H1 (cell line): ENCODE results near the gene RPS6KA4. TPM values are rescaled to one million over a fixed set of nuclear protein-coding genes. Genes with fewer than 3 reads are reported as not detected.

Experiments
- CTCF ChIA-PET: fragments of 300-600 bp; sonication (Branson Sonifier 250); formaldehyde crosslinking; loops from one replicate; lab custom pipeline; 2021; ENCODE audit not compliant: partially characterized antibody; lab: Charles Lee
- POLR2A ChIA-PET: fragments of 300-600 bp; sonication (Branson Sonifier 250); formaldehyde crosslinking; loops from one replicate; lab custom pipeline; 2021; ENCODE audit warnings: inconsistent platforms; ENCODE audit not compliant: partially characterized antibody; lab: Charles Lee
- DNase-seq, 2 experiments: peaks; one replicate each; pipeline versions ENCODE4 v3.0.0 to v3.0.0-alpha.2; 2010 to 2022; ENCODE audit warnings: low spot score in 2 of 2, low read depth in 1 of 2, mixed read lengths in 1 of 2
- FAIRE-seq: peaks from 2 replicates; lab custom pipeline; 2011; peaks lifted over from hg19 to GRCh38; lab: Jason Lieb, UNC
- H2AFZ ChIP-seq: 2 replicates; pipeline ENCODE4 v1.8.1; 2012; ENCODE audit warnings: low read length, inconsistent platforms
- H2AK5ac ChIP-seq: 2 replicates; pipeline ENCODE4 v1.6.1; 2013; ENCODE audit warnings: low read depth, low read length
- H2BK120ac ChIP-seq: replicated peaks from 2 replicates; pipeline ENCODE3; 2013; ENCODE audit warnings: low read depth, low read length, inconsistent platforms
- H2BK12ac ChIP-seq: 2 replicates; pipeline ENCODE4 v1.6.1; 2013; ENCODE audit warnings: low read depth, low read length
- H2BK15ac ChIP-seq: 2 replicates; pipeline ENCODE4 v1.6.1; 2013; ENCODE audit warnings: low read length
- H2BK20ac ChIP-seq: 2 replicates; pipeline ENCODE4 v1.6.1; 2013; ENCODE audit warnings: low read length
- H2BK5ac ChIP-seq: 2 replicates; pipeline ENCODE4 v1.6.1; 2013; ENCODE audit warnings: low read depth, low read length
- H3K14ac ChIP-seq: 2 replicates; pipeline ENCODE4 v1.6.1; 2013; ENCODE audit warnings: inconsistent platforms; ENCODE audit not compliant: insufficient read length
- H3K18ac ChIP-seq: 2 replicates; pipeline ENCODE4 v1.6.1; 2013; ENCODE audit warnings: low read length; ENCODE audit errors: extremely low read depth
- H3K23ac ChIP-seq: 2 replicates; pipeline ENCODE4 v1.6.1; 2013; ENCODE audit warnings: inconsistent platforms; ENCODE audit not compliant: insufficient read length
- H3K23me2 ChIP-seq: 2 replicates; pipeline ENCODE4 v1.6.1; 2013; ENCODE audit warnings: low read depth, low read length
- H3K27ac ChIP-seq: 2 replicates; pipeline ENCODE4 v1.6.1; 2011; ENCODE audit warnings: low read depth, low read length, inconsistent platforms
- H3K27me3 ChIP-seq, 4 experiments: replicated peaks in 1 of 4; 1 replicate in 1 of 4; 2 replicates in 3 of 4; pipeline versions ENCODE4 v1.6.1 to v1.8.1; 2011 to 2013; ENCODE audit warnings: low read length in 3 of 4, mild to moderate bottlenecking in 3 of 4, inconsistent platforms in 2 of 4, mixed read lengths in 2 of 4, moderate library complexity in 1 of 4; ENCODE audit not compliant: control insufficient read depth in 3 of 4, insufficient read depth in 3 of 4; ENCODE audit errors: extremely low read depth in 1 of 4
- H3K36me3 ChIP-seq, 4 experiments: 2 replicates each; pipeline versions ENCODE4 v1.6.1 to v1.8.1; 2011 to 2013; ENCODE audit warnings: mild to moderate bottlenecking in 4 of 4, low read length in 3 of 4, moderate library complexity in 2 of 4, control low read depth in 1 of 4, inconsistent platforms in 1 of 4; ENCODE audit not compliant: insufficient read depth in 4 of 4, control insufficient read depth in 2 of 4
- H3K4ac ChIP-seq: replicated peaks from 2 replicates; pipeline ENCODE3; 2013; ENCODE audit warnings: low read length, low read depth, mixed read lengths, inconsistent platforms; ENCODE audit not compliant: insufficient read length
- H3K4me1 ChIP-seq, 4 experiments: replicated peaks in 1 of 4; 1 replicate in 1 of 4; 2 replicates in 3 of 4; pipeline versions ENCODE4 v1.6.1 to v1.8.1; 2011 to 2013; ENCODE audit warnings: low read length in 3 of 4, inconsistent platforms in 2 of 4, mixed read lengths in 1 of 4; ENCODE audit not compliant: insufficient read depth in 4 of 4, control insufficient read depth in 3 of 4
- H3K4me2 ChIP-seq, 2 experiments: 2 replicates each; pipeline versions ENCODE4 v1.6.1 to v1.8.1; 2011 to 2013; ENCODE audit warnings: low read depth in 2 of 2, low read length in 2 of 2, control low read depth in 1 of 2, inconsistent platforms in 1 of 2, mild to moderate bottlenecking in 1 of 2; ENCODE audit not compliant: insufficient read depth in 1 of 2
- H3K4me3 ChIP-seq, 4 experiments: fragments of 200-600, 300-600 bp in 1 of 4; sonication (generic), shearing (Covaris generic), sonication (Bioruptor Twin) in 1 of 4; 2 replicates each; pipeline versions ENCODE4 v1.5.1 to v1.8.1; 2011 to 2016; ENCODE audit warnings: low read length in 4 of 4, low read depth in 3 of 4, control low read depth in 2 of 4, inconsistent platforms in 2 of 4, mild to moderate bottlenecking in 2 of 4, mixed read lengths in 1 of 4, moderate library complexity in 1 of 4; ENCODE audit not compliant: insufficient read depth in 2 of 4; ENCODE audit errors: extremely low read depth in 1 of 4
- H3K56ac ChIP-seq: replicated peaks from 2 replicates; pipeline ENCODE3; 2013; ENCODE audit warnings: low read depth, mild to moderate bottlenecking, mixed read lengths, low read length, inconsistent platforms; ENCODE audit not compliant: insufficient read length
- H3K79me1 ChIP-seq: 2 replicates; pipeline ENCODE4 v1.6.1; 2013; ENCODE audit warnings: low read depth, low read length, control low read depth
- H3K79me2 ChIP-seq, 2 experiments: 2 replicates each; pipeline versions ENCODE4 v1.6.1 to v1.8.1; 2012 to 2013; ENCODE audit warnings: low read length in 2 of 2, mild to moderate bottlenecking in 2 of 2, inconsistent platforms in 1 of 2; ENCODE audit not compliant: insufficient read depth in 2 of 2, control insufficient read depth in 1 of 2
- H3K9ac ChIP-seq, 4 experiments: replicated peaks in 1 of 4; 1 replicate in 1 of 4; 2 replicates in 3 of 4; pipeline versions ENCODE4 v1.6.1 to v1.8.1; 2011 to 2013; ENCODE audit warnings: low read depth in 3 of 4, low read length in 3 of 4, control low read depth in 2 of 4, mild to moderate bottlenecking in 2 of 4, moderate library complexity in 2 of 4, inconsistent platforms in 1 of 4; ENCODE audit errors: extremely low read depth in 1 of 4
- H3K9me3 ChIP-seq, 2 experiments: 2 replicates each; pipeline versions ENCODE4 v1.6.1 to v1.8.1; 2012 to 2013; ENCODE audit warnings: mild to moderate bottlenecking in 2 of 2, moderate library complexity in 2 of 2, control low read depth in 1 of 2, inconsistent platforms in 1 of 2, low read depth in 1 of 2, low read length in 1 of 2, mixed read lengths in 1 of 2; ENCODE audit not compliant: insufficient read depth in 2 of 2
- H4K20me1 ChIP-seq, 2 experiments: replicated peaks in 1 of 2; 2 replicates each; pipeline versions ENCODE3 to v1.8.1; 2011 to 2013; ENCODE audit warnings: inconsistent platforms in 2 of 2, low read length in 2 of 2, mild to moderate bottlenecking in 1 of 2; ENCODE audit not compliant: insufficient read depth in 2 of 2, control insufficient read depth in 1 of 2
- H4K5ac ChIP-seq: 2 replicates; pipeline ENCODE4 v1.6.1; 2013; ENCODE audit warnings: low read length, low read depth, mixed read lengths, inconsistent platforms; ENCODE audit not compliant: insufficient read length
- H4K8ac ChIP-seq: 2 replicates; pipeline ENCODE4 v1.8.0; 2013; ENCODE audit warnings: mild to moderate bottlenecking, moderate library complexity, low read length, inconsistent platforms; ENCODE audit not compliant: insufficient read depth; ENCODE audit errors: extremely low read depth
- H4K91ac ChIP-seq: replicated peaks from 2 replicates; pipeline ENCODE3; 2013; ENCODE audit warnings: low read length, mixed read lengths, inconsistent platforms; ENCODE audit not compliant: insufficient read length
- ASH2L ChIP-seq: fragments of 200-600, 300-600 bp; sonication (generic); IDR thresholded peaks from one replicate; pipeline ENCODE4 v1.7.1; 2017; ENCODE audit warnings: low read length
- BACH1 ChIP-seq: IDR thresholded peaks from 2 replicates; pipeline ENCODE4 v1.6.1; 2012; ENCODE audit warnings: low read length, improper control_type of control experiment
- CBX5 ChIP-seq: fragments of 300-800, 300-1000 bp; sonication (generic); IDR thresholded peaks from 2 replicates; pipeline ENCODE4 v1.7.1; 2016; ENCODE audit warnings: antibody characterized with exemption, low read length, low read depth
- CHD1 ChIP-seq: IDR thresholded peaks from 2 replicates; pipeline ENCODE4 v1.6.1; 2012; ENCODE audit warnings: low read depth, low read length, improper control_type of control experiment
- CREB1 ChIP-seq: IDR thresholded peaks from 2 replicates; pipeline ENCODE4 v1.6.1; 2012; ENCODE audit warnings: inconsistent platforms
- EGR1 ChIP-seq: IDR thresholded peaks from 2 replicates; pipeline ENCODE4 v1.6.1; 2011; ENCODE audit warnings: low read depth, low read length, borderline replicate concordance
- EZH2 ChIP-seq: fragments of 200-600 bp; sonication (generic); IDR thresholded peaks from 2 replicates; pipeline ENCODE4 v1.7.1; 2012; ENCODE audit warnings: low read depth, mild to moderate bottlenecking, moderate library complexity, low read length, inconsistent platforms; ENCODE audit not compliant: severe bottlenecking
- GABPA ChIP-seq: IDR thresholded peaks from 2 replicates; pipeline ENCODE4 v1.6.1; 2011; ENCODE audit warnings: mild to moderate bottlenecking, low read length, moderate library complexity, borderline replicate concordance; ENCODE audit not compliant: insufficient read depth
- JUND ChIP-seq: IDR thresholded peaks from 2 replicates; pipeline ENCODE4 v1.6.1; 2011; ENCODE audit warnings: mild to moderate bottlenecking, improper control_type of control experiment, low read length
- POLR2AphosphoS5 ChIP-seq: IDR thresholded peaks from 2 replicates; pipeline ENCODE4 v1.6.1; 2011; ENCODE audit warnings: low read depth, low read length
- RFX5 ChIP-seq: IDR thresholded peaks from 2 replicates; pipeline ENCODE4 v1.6.1; 2011; ENCODE audit warnings: low read depth, low read length, improper control_type of control experiment, borderline replicate concordance
- SIRT6 ChIP-seq: IDR thresholded peaks from one replicate; pipeline ENCODE4 v1.7.1; 2012; ENCODE audit warnings: low read length, inconsistent platforms
- SIX5 ChIP-seq: IDR thresholded peaks from 2 replicates; pipeline ENCODE4 v1.6.1; 2011; ENCODE audit warnings: mild to moderate bottlenecking, low read depth, low read length
- WGBS, 2 experiments: shearing (Covaris generic) in 1 of 2; methylation state at CpG; one replicate each; pipeline versions ENCODE4 v1.1.6 to v1.1.7; 2013 to 2015; ENCODE audit warnings: low lambda C conversion rate in 2 of 2, mixed read lengths in 2 of 2, inconsistent platforms in 1 of 2, low coverage in 1 of 2, missing lambda C conversion rate in 1 of 2; ENCODE audit not compliant: insufficient replicate concordance in 2 of 2, insufficient coverage in 1 of 2, insufficient read length in 1 of 2; ENCODE audit errors: extremely low coverage in 1 of 2, missing lambda C conversion rate in 1 of 2; 5-methylcytosine and 5-hydroxymethylcytosine counted together
- polyA plus RNA-seq, 7 experiments: library from polyadenylated mRNA; depleted of rRNA in 3 of 7; stranded (reverse) in 5 of 7; unstranded in 2 of 7; fragments of >200 nt in 5 of 7; fragments of 200-250 nt in 2 of 7; gene quantifications; 1 replicate in 5 of 7; 2 replicates in 1 of 7; 4 replicates in 1 of 7; pipeline versions ENCODE4 v1.2.1 to v1.2.3, GENCODE V29; 2011 to 2013; ENCODE audit warnings: missing spikeins in 2 of 7, mixed read lengths in 2 of 7
- total RNA-seq: library from RNA; stranded (reverse); fragmentation: NEBNext Ultra II Directional; extraction: Animal tissue kit (Norgen Biotek cat#: 25700); gene quantifications from 2 replicates; pipeline ENCODE4 v1.2.1, GENCODE V29; 2021
- TF ChIP-seq, protein P1 (sequence below): IDR thresholded peaks from 2 replicates; pipeline ENCODE4 v1.6.1; 2012; ENCODE audit warnings: inconsistent platforms

The RPS6KA4 gene
- total and polyA plus RNA-seq, 2 of the 8 experiments (the other 6 are each of a cell fraction or from before 2014, with no cell fraction given), result 8.2 to 12.6 TPM

DNA sequence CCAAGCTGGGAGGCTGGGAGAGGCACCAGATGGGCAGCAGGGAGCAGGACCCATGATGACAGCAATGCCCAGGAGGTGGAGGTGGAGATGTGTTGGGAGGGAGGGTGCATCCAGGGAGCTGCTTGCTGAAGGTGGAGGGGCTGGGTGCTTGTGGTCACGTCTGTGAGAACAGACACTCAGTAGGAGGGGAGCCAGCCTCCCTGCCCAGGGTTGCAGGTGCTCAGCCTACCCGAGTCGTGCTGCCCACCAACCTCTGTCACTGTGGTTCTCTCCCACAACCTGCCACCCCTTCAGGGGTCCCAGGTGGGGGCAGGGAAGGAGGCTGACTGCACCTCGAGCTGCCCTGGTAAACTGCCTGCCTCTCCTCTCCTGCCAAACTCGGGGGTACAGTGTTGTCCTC is 35.6 kb upstream of the RPS6KA4 start:
- peaks cover 0 to 16% (median 3%) of the 10 kb centered on the region in 4 experiments; a peak in 6 of 8 replicates for H3K36me3 ChIP-seq
- H2BK15ac ChIP-seq, result no peak overlapping the region
- no peak overlapping the region for H3K18ac ChIP-seq
- 0 out of 2 replicates have a peak, but pooled peaks cover 5% of the 10 kb centered on the region for H3K79me1 ChIP-seq
- H3K4ac ChIP-seq, result no peak overlapping the region
- H3K27me3 ChIP-seq, result no peaks in the 10 kb centered on the region
- POLR2A ChIA-PET, result interaction anchor here (0.7 to 2.6 kb wide), 5 partner anchors 9 to 52 kb away, joined by 3 to 12 read pairs (median 4); no protein-coding TSS in a partner anchor
- H3K9me3 ChIP-seq, result no peaks in the 10 kb centered on the region
- CTCF ChIA-PET, result interaction anchor here (1.2 to 37.6 kb wide), 7 partner anchors 9 to 32 kb away, joined by 3 to 614 read pairs (median 20); partner anchors contain the start of genes CATSPERZ, CCDC88B, ESRRA and PRDX5
- no peak overlapping the region for H3K4me3 ChIP-seq
- no peak overlapping the region for H3K9ac ChIP-seq
- peak overlapping the region; percentile 84 for H2BK12ac ChIP-seq
- H2BK120ac ChIP-seq, result no peak overlapping the region
- H3K4me2 ChIP-seq, result no peak overlapping the region
- H4K91ac ChIP-seq, result peak overlapping the region; percentile 61
- peak overlapping the region; percentile 80 for H2BK5ac ChIP-seq
- no peak overlapping the region for H3K27ac ChIP-seq
- no peak overlapping the region for H2BK20ac ChIP-seq
- H4K5ac ChIP-seq, result no peak overlapping the region
- peaks cover 1 to 10% (median 5%) of the 10 kb centered on the region in 4 experiments; a peak in 6 of 7 replicates for H3K4me1 ChIP-seq
- FAIRE-seq (no peak), DNase-seq (no peak)
- no peak overlapping the region for H3K23ac ChIP-seq
- H4K20me1 ChIP-seq, result peaks cover 0 to 3% of the 10 kb centered on the region in 2 experiments
- H3K79me2 ChIP-seq, result peaks cover 0 to 10% of the 10 kb centered on the region in 2 experiments; a peak in 1 of 4 replicates
- no peak overlapping the region for H3K14ac ChIP-seq
- peak overlapping the region; percentile 35; the same call in 1 of the 2 replicates for H4K8ac ChIP-seq
- peaks cover 3% of the 10 kb centered on the region; the same call in 1 of the 2 replicates for H3K23me2 ChIP-seq
- no peak overlapping the region for H3K56ac ChIP-seq
- H2AFZ ChIP-seq, result no peak overlapping the region
- WGBS, 2 experiments, result 87% methylated on average over 4 of the region's 5 CpGs; no CpG with 5 or more reads in 1 of the 2 experiments
- 0 out of 2 replicates have a peak overlapping the region, but pooled peaks have one; percentile 10 for H2AK5ac ChIP-seq
- TF ChIP-seq EGR1 (no peak), SIX5 (no peak), RFX5 (no peak), CHD1 (no peak), GABPA (no peak), SIRT6 (no peak), CREB1 (no peak), JUND (no peak), POLR2AphosphoS5 (no peak), EZH2 (no peak), CBX5 (no peak), BACH1 (no peak), ASH2L (no peak)
- TF ChIP-seq, protein P1, sequence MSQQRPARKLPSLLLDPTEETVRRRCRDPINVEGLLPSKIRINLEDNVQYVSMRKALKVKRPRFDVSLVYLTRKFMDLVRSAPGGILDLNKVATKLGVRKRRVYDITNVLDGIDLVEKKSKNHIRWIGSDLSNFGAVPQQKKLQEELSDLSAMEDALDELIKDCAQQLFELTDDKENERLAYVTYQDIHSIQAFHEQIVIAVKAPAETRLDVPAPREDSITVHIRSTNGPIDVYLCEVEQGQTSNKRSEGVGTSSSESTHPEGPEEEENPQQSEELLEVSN, result no peak
